ENCODE measurements around the gene TAC4. TPM values are rescaled to one million over a fixed set of nuclear protein-coding genes. Genes with fewer than 3 reads are reported as not detected.

Gene TAC4
- total RNA-seq, 1 experiment from 2014 or later = not detected

GRCh38 chr17:49830605-49831004 lies 17.3 kb downstream of the TAC4 start:
- no peak overlapping the region for H3K56ac ChIP-seq (ENCODE audit: insufficient read length, low read depth, low read length)
- H4K20me1 ChIP-seq (ENCODE audit: control insufficient read depth, insufficient read depth, insufficient read length) = no peaks in the 10 kb centered on the region
- Mint-ChIP-seq H3K4me3 (no peak overlapping the region), H3K4me1 (peaks cover 11 to 14% of the 10 kb centered on the region in 2 experiments), H3K9me3 (no peaks in the 10 kb centered on the region; a peak in 1 of 5 replicates), H3K36me3 (ENCODE audit: insufficient read depth in 1 of 3, low read depth in 3 of 3) (peaks cover 55 to 83% (median 56%) of the 10 kb centered on the region in 3 experiments; a peak in 6 of 7 replicates), H3K27ac (peak overlapping the region in 1 of 3 experiments; percentile 87; a peak in 3 of 7 replicates), H3K27me3 (ENCODE audit: low read depth) (no peaks in the 10 kb centered on the region)
- TF ChIP-seq CTCF (conservative IDR thresholded peaks at IDR 0.05) = no peak
- no peak overlapping the region for H3K9ac ChIP-seq (ENCODE audit: extremely low read depth, insufficient read length, low read length)
- H2BK120ac ChIP-seq (ENCODE audit: low read depth, low read length, poor library complexity, severe bottlenecking) = no peak overlapping the region
- no peak overlapping the region for H2AK5ac ChIP-seq (ENCODE audit: insufficient read length, low read length)
- H3K27ac ChIP-seq (ENCODE audit: insufficient read length, low read depth, low read length) = no peak overlapping the region
- no peak overlapping the region for H2BK15ac ChIP-seq (ENCODE audit: low read depth, low read length)
- no peaks in the 10 kb centered on the region for H3K27me3 ChIP-seq (ENCODE audit: insufficient read depth, low read length)
- no peak overlapping the region for H2BK20ac ChIP-seq (ENCODE audit: low read depth, low read length, poor library complexity, severe bottlenecking)
- H3K23ac ChIP-seq (ENCODE audit: insufficient read length, low read depth, low read length) = no peak overlapping the region
- H4K5ac ChIP-seq (ENCODE audit: insufficient read length, low read depth, low read length) = no peak overlapping the region
- no peak overlapping the region for H2AFZ ChIP-seq (ENCODE audit: low read length)
- no peaks in the 10 kb centered on the region for H3K9me3 ChIP-seq (ENCODE audit: control insufficient read depth, low read depth, low read length)
- H3K14ac ChIP-seq (ENCODE audit: insufficient read depth, low read length) = no peak overlapping the region
- no peak overlapping the region for H3K18ac ChIP-seq (ENCODE audit: insufficient read length, low read depth, low read length)
- no peaks in the 10 kb centered on the region for H3K79me1 ChIP-seq (ENCODE audit: insufficient read depth, low read depth, low read length, poor library complexity, severe bottlenecking)
- DNase-seq = no peak
- no peak overlapping the region for H3K4me2 ChIP-seq (ENCODE audit: insufficient read depth, insufficient read length, low read length)
- no peak overlapping the region for H2BK12ac ChIP-seq (ENCODE audit: insufficient read length, low read depth, low read length)
- H3K79me2 ChIP-seq (ENCODE audit: insufficient read depth, low read length) = no peaks in the 10 kb centered on the region
- H3K4ac ChIP-seq (ENCODE audit: low read depth, low read length) = no peak overlapping the region
- no peaks in the 10 kb centered on the region for H3K23me2 ChIP-seq (ENCODE audit: insufficient read length, low read depth, low read length, poor library complexity, severe bottlenecking)
- no peak overlapping the region for H2BK5ac ChIP-seq (ENCODE audit: insufficient read length, low read length)
- no CpG with 5 or more reads among the region's 1 CpG for WGBS (ENCODE audit: extremely low coverage, insufficient read length, low lambda C conversion rate)
- H3K4me1 ChIP-seq (ENCODE audit: insufficient read depth, low read length) = no peaks in the 10 kb centered on the region; the same call in 1 of the 2 replicates
- no peak overlapping the region for H4K8ac ChIP-seq (replicated peaks; ENCODE audit: insufficient read length, low read depth, low read length)
- H3T11ph ChIP-seq (ENCODE audit: low read length) = no peak overlapping the region
- no peak overlapping the region for H4K91ac ChIP-seq (ENCODE audit: insufficient read length, low read depth, low read length)
